Trophoblast cell (in vitro differentiated cells and primary cell): Measurements from ENCODE around the gene HIVEP3.

ENCODE experiments used
- DNase-seq, 2 donors: peaks; one replicate each; pipeline ENCODE4 v3.0.0-alpha.2; 2016
- H2AFZ ChIP-seq: 2 replicates; pipeline ENCODE4 v1.6.1; 2013; ENCODE audit warnings: low read length, moderate library complexity, mild to moderate bottlenecking; ENCODE audit not compliant: insufficient read depth, poor library complexity
- H2AK5ac ChIP-seq: 2 replicates; pipeline ENCODE4 v1.6.1; 2013; ENCODE audit warnings: mild to moderate bottlenecking, low read length
- H2BK120ac ChIP-seq: 2 replicates; pipeline ENCODE4 v1.6.1; 2013; ENCODE audit warnings: low read length, mild to moderate bottlenecking, moderate library complexity; ENCODE audit not compliant: insufficient read depth, poor library complexity
- H2BK12ac ChIP-seq: 2 replicates; pipeline ENCODE4 v1.6.1; 2013; ENCODE audit warnings: mild to moderate bottlenecking, low read length, moderate library complexity
- H2BK5ac ChIP-seq: 2 replicates; pipeline ENCODE4 v1.6.1; 2013; ENCODE audit warnings: low read length, low read depth, moderate library complexity, mild to moderate bottlenecking; ENCODE audit not compliant: poor library complexity
- H3K14ac ChIP-seq: 2 replicates; pipeline ENCODE4 v1.6.1; 2013; ENCODE audit warnings: mild to moderate bottlenecking, low read length
- H3K18ac ChIP-seq: 2 replicates; pipeline ENCODE4 v1.6.1; 2013; ENCODE audit warnings: mild to moderate bottlenecking, low read length
- H3K23ac ChIP-seq: 2 replicates; pipeline ENCODE4 v1.6.1; 2013; ENCODE audit warnings: low read length
- H3K27ac ChIP-seq: 2 replicates; pipeline ENCODE4 v1.5.1; 2013; ENCODE audit warnings: low read depth, mild to moderate bottlenecking, inconsistent platforms, low read length, moderate library complexity
- H3K27me3 ChIP-seq: 2 replicates; pipeline ENCODE4 v1.6.1; 2013; ENCODE audit warnings: inconsistent platforms, mild to moderate bottlenecking, low read length, moderate library complexity; ENCODE audit not compliant: insufficient read depth
- H3K36me3 ChIP-seq, 2 experiments: 1 replicate in 1 of 2; 2 replicates in 1 of 2; pipeline ENCODE4 v1.6.1; 2013; ENCODE audit warnings: low read length in 2 of 2, mild to moderate bottlenecking in 2 of 2, moderate library complexity in 1 of 2; ENCODE audit not compliant: insufficient read depth in 2 of 2, control insufficient read depth in 1 of 2
- H3K4ac ChIP-seq: 2 replicates; pipeline ENCODE4 v1.6.1; 2013; ENCODE audit warnings: low read depth, mild to moderate bottlenecking, low read length, moderate library complexity
- H3K4me1 ChIP-seq, 2 experiments: 1 replicate in 1 of 2; 2 replicates in 1 of 2; pipeline ENCODE4 v1.6.1; 2013; ENCODE audit warnings: low read length in 2 of 2, mild to moderate bottlenecking in 2 of 2, moderate library complexity in 1 of 2; ENCODE audit not compliant: insufficient read depth in 2 of 2, control insufficient read depth in 1 of 2
- H3K4me2 ChIP-seq: 2 replicates; pipeline ENCODE4 v1.6.1; 2013; ENCODE audit warnings: inconsistent platforms, mild to moderate bottlenecking, low read length, moderate library complexity
- H3K4me3 ChIP-seq: 2 replicates; pipeline ENCODE4 v1.5.1; 2013; ENCODE audit warnings: mild to moderate bottlenecking, low read depth, low read length, inconsistent platforms
- H3K79me1 ChIP-seq: one replicate; pipeline ENCODE4 v1.6.1; 2013; ENCODE audit warnings: low read length
- H3K79me2 ChIP-seq: 2 replicates; pipeline ENCODE4 v1.6.1; 2013; ENCODE audit warnings: low read length, mild to moderate bottlenecking; ENCODE audit not compliant: control insufficient read depth, insufficient read depth, poor library complexity
- H3K9ac ChIP-seq: 2 replicates; pipeline ENCODE4 v1.6.1; 2013; ENCODE audit warnings: mild to moderate bottlenecking, low read length
- H3K9me3 ChIP-seq: 2 replicates; pipeline ENCODE4 v1.6.1; 2013; ENCODE audit warnings: low read depth, mild to moderate bottlenecking, control low read depth, inconsistent platforms, low read length; ENCODE audit not compliant: insufficient read depth
- H4K12ac ChIP-seq: 2 replicates; pipeline ENCODE4 v1.6.1; 2013; ENCODE audit warnings: low read depth, mild to moderate bottlenecking, low read length, moderate library complexity
- H4K8ac ChIP-seq: 2 replicates; pipeline ENCODE4 v1.6.1; 2013; ENCODE audit warnings: low read depth, mild to moderate bottlenecking, low read length, moderate library complexity
- H4K91ac ChIP-seq: one replicate; pipeline ENCODE4 v1.6.1; 2013; ENCODE audit warnings: low read depth, mild to moderate bottlenecking, low read length, moderate library complexity
- whole genome bisulfite sequencing: extraction: QIAGEN DNeasy Blood & Tissue Kit; methylation state at CpG from one replicate; pipeline ENCODE4 v1.1.7; 2013; ENCODE audit warnings: missing lambda C conversion rate; ENCODE audit not compliant: insufficient read length, insufficient coverage; ENCODE audit errors: extremely low coverage; 5-methylcytosine and 5-hydroxymethylcytosine counted together

The HIVEP3 gene

GRCh38 chr1:41708332-41708731, 210.4 kb downstream of the HIVEP3 start:
- no peak overlapping the region for H3K4me3 ChIP-seq
- no peak overlapping the region for H3K18ac ChIP-seq
- H4K91ac ChIP-seq, result no peak overlapping the region
- no peaks in the 10 kb centered on the region for H3K79me1 ChIP-seq
- H4K12ac ChIP-seq, result no peak overlapping the region
- no peak overlapping the region for H2BK120ac ChIP-seq
- H3K14ac ChIP-seq, result no peak overlapping the region
- no peak overlapping the region for H2AK5ac ChIP-seq
- H3K4me1 ChIP-seq, result no peaks in the 10 kb centered on the region
- no peak for DNase-seq
- no peak overlapping the region for H3K4ac ChIP-seq
- H3K79me2 ChIP-seq, result no peaks in the 10 kb centered on the region
- H3K27me3 ChIP-seq, result no peaks in the 10 kb centered on the region
- H3K9me3 ChIP-seq, result no peaks in the 10 kb centered on the region
- no peak overlapping the region for H2AFZ ChIP-seq
- H3K36me3 ChIP-seq, result no peaks in the 10 kb centered on the region
- no peak overlapping the region for H2BK5ac ChIP-seq
- no peak overlapping the region for H3K4me2 ChIP-seq
- no peak overlapping the region for H3K9ac ChIP-seq
- no peak overlapping the region for H2BK12ac ChIP-seq
- no peak overlapping the region for H4K8ac ChIP-seq
- no peak overlapping the region for H3K23ac ChIP-seq
- H3K27ac ChIP-seq, result no peak overlapping the region
- WGBS, result no CpG with 5 or more reads among the region's 2 CpGs

- Histone ChIP-seq H2AFZ (no peak overlapping the region), H2BK12ac (no peak overlapping the region), H3K9me3 (no peaks in the 10 kb centered on the region), H4K91ac (no peak overlapping the region), H2BK120ac (no peak overlapping the region), H4K8ac (no peak overlapping the region), H3K27me3 (no peaks in the 10 kb centered on the region), H3K23ac (no peak overlapping the region), H2BK5ac (no peak overlapping the region), H2AK5ac (no peak overlapping the region), H3K4ac (no peak overlapping the region), H3K18ac (no peak overlapping the region), H3K14ac (no peak overlapping the region), H3K9ac (no peak overlapping the region), H4K12ac (no peak overlapping the region), H3K79me2 (no peaks in the 10 kb centered on the region), H3K4me1 (no peaks in the 10 kb centered on the region), H3K36me3 (no peaks in the 10 kb centered on the region), H3K4me3 (no peak overlapping the region), H3K79me1 (no peaks in the 10 kb centered on the region), H3K27ac (no peak overlapping the region), H3K4me2 (no peak overlapping the region)
- no CpG with 5 or more reads among the region's 4 CpGs for WGBS
- no peak for DNase-seq
Measured at GRCh38 chr1:41707793-41708192, 210.9 kb downstream of the HIVEP3 start.

GRCh38 chr1:41705798-41706197, 212.9 kb downstream of the HIVEP3 start:
- H3K18ac ChIP-seq, result no peak overlapping the region
- no peak overlapping the region for H4K91ac ChIP-seq
- no peak overlapping the region for H4K8ac ChIP-seq
- no peak overlapping the region for H2BK5ac ChIP-seq
- H3K9me3 ChIP-seq, result no peaks in the 10 kb centered on the region
- no peak overlapping the region for H3K14ac ChIP-seq
- H3K4me3 ChIP-seq, result no peak overlapping the region
- no peak overlapping the region for H2BK120ac ChIP-seq
- H2AFZ ChIP-seq, result no peak overlapping the region
- H3K36me3 ChIP-seq, result no peaks in the 10 kb centered on the region
- no peak overlapping the region for H2AK5ac ChIP-seq
- no peaks in the 10 kb centered on the region for H3K79me1 ChIP-seq
- H2BK12ac ChIP-seq, result no peak overlapping the region
- no peak overlapping the region for H3K4ac ChIP-seq
- no peak overlapping the region for H3K27ac ChIP-seq
- H3K4me1 ChIP-seq, result no peaks in the 10 kb centered on the region
- H4K12ac ChIP-seq, result no peak overlapping the region
- DNase-seq, result no peak
- H3K4me2 ChIP-seq, result no peak overlapping the region
- H3K27me3 ChIP-seq, result no peaks in the 10 kb centered on the region
- no peak overlapping the region for H3K9ac ChIP-seq
- no peaks in the 10 kb centered on the region for H3K79me2 ChIP-seq
- H3K23ac ChIP-seq, result no peak overlapping the region
- no CpG with 5 or more reads among the region's 1 CpG for WGBS

- no peak overlapping the region for H4K12ac ChIP-seq
- no peak overlapping the region for H3K23ac ChIP-seq
- H4K91ac ChIP-seq, result no peak overlapping the region
- WGBS, result no CpG with 5 or more reads among the region's 4 CpGs
- no peaks in the 10 kb centered on the region for H3K79me1 ChIP-seq
- no peak overlapping the region for H2AK5ac ChIP-seq
- H3K14ac ChIP-seq, result no peak overlapping the region
- no peak overlapping the region for H2BK12ac ChIP-seq
- no peak overlapping the region for H2BK120ac ChIP-seq
- no peak overlapping the region for H3K27ac ChIP-seq
- H3K9ac ChIP-seq, result no peak overlapping the region
- no peaks in the 10 kb centered on the region for H3K27me3 ChIP-seq
- no peak overlapping the region for H3K4me2 ChIP-seq
- no peak overlapping the region for H3K4me3 ChIP-seq
- no peak overlapping the region for H2AFZ ChIP-seq
- no peak overlapping the region for H4K8ac ChIP-seq
- no peaks in the 10 kb centered on the region for H3K9me3 ChIP-seq
- H3K79me2 ChIP-seq, result no peaks in the 10 kb centered on the region
- no peak for DNase-seq
- H3K4me1 ChIP-seq, result no peaks in the 10 kb centered on the region
- H3K36me3 ChIP-seq, result no peaks in the 10 kb centered on the region
- H3K18ac ChIP-seq, result no peak overlapping the region
- no peak overlapping the region for H3K4ac ChIP-seq
- H2BK5ac ChIP-seq, result no peak overlapping the region
Measured at GRCh38 chr1:41704196-41704595, 214.5 kb downstream of the HIVEP3 start.
